Measurements from ENCODE around the gene RHOT2. TPM values are rescaled to one million over a fixed set of nuclear protein-coding genes. Genes with fewer than 3 reads are reported as not detected.
"Not testable (repeated sequence)": the region's sequence is repeated elsewhere in the genome, so short reads cannot be mapped to it uniquely, and the experiment has no call there.

RHOT2 gene
- total RNA-seq, 4 donors from 2014 or later: 49.7 to 81.8 (median 57.6) TPM

- DNase-seq: no peak
- no peaks in the 10 kb centered on the region for H3K36me3 ChIP-seq
- no peak overlapping the region for H3K4me3 ChIP-seq (replicated peaks in 1 of 3)
- no peaks in the 10 kb centered on the region for H3K9me3 ChIP-seq
- TF ChIP-seq POLR2A (IDR thresholded peaks at IDR 0.05) (no peak), CTCF (IDR thresholded peaks at IDR 0.05) (no peak)
- H3K27ac ChIP-seq: no peak overlapping the region
- intact Hi-C loops (cut with DNase I): loop anchor here (2.0 to 10.0 kb wide), 2 partner anchors 74 to 344 kb away; no protein-coding TSS in a partner anchor
- H3K4me1 ChIP-seq: peaks cover 5 to 8% of the 10 kb centered on the region in 2 donors
- peaks cover 6% of the 10 kb centered on the region for H3K27me3 ChIP-seq
- 57 to 65% methylated on average over 5 of the region's 21 CpGs for WGBS, 2 donors
These were observed 42.7 kb downstream of the RHOT2 start for GRCh38 chr16:710500-711075.

- 70 to 80% methylated on average over 9 of the region's 12 CpGs for WGBS, 2 donors
- DNase-seq: no peak
These were observed 43.2 kb downstream of the RHOT2 start for GRCh38 chr16:711084-711483.

GRCh38 chr16:711548-712320 is 43.8 kb downstream of the RHOT2 start:
- Histone ChIP-seq H3K27ac (no peak overlapping the region), H3K27me3 (no peaks in the 10 kb centered on the region)

More at GRCh38 chr16:711084-711483, 43.2 kb downstream of the RHOT2 start:
- H3K36me3 ChIP-seq: no peaks in the 10 kb centered on the region
- H3K4me1 ChIP-seq: peaks cover 8 to 12% of the 10 kb centered on the region in 2 donors
- no peaks in the 10 kb centered on the region for H3K9me3 ChIP-seq
- intact Hi-C loops (cut with DNase I): loop anchor here (2.0 to 10.0 kb wide), 2 partner anchors 74 to 344 kb away; no protein-coding TSS in a partner anchor
- H3K27me3 ChIP-seq: peaks cover 4% of the 10 kb centered on the region
- H3K27ac ChIP-seq: no peak overlapping the region
- TF ChIP-seq CTCF (IDR thresholded peaks at IDR 0.05): no peak
- TF ChIP-seq POLR2A (IDR thresholded peaks at IDR 0.05): no peak
- H3K4me3 ChIP-seq (replicated peaks in 1 of 3): no peak overlapping the region

GRCh38 chr16:712740-713250 is 44.9 kb downstream of the RHOT2 start:
- H3K27ac ChIP-seq; H3K4me3 ChIP-seq (replicated peaks in 1 of 3); DNase-seq; H3K27me3 ChIP-seq; H3K36me3 ChIP-seq; H3K9me3 ChIP-seq: not testable (repeated sequence)
- H3K4me1 ChIP-seq: peaks cover 15 to 22% of the 10 kb centered on the region in 2 donors
- 54% methylated on average over 13 of the region's 13 CpGs for WGBS, 2 donors
- TF ChIP-seq CTCF (IDR thresholded peaks at IDR 0.05): peak in 2 of 6 experiments; percentile 9 to 21
- intact Hi-C loops (cut with DNase I): loop anchor here (10.0 kb wide), 1 partner anchor 342 kb away; no protein-coding TSS in a partner anchor

More at GRCh38 chr16:711548-712320, 43.8 kb downstream of the RHOT2 start:
- peaks cover 15 to 19% of the 10 kb centered on the region in 2 donors for H3K4me1 ChIP-seq
- 12 to 14% methylated on average over 21 to 22 of the region's 25 CpGs for WGBS, 2 donors
- intact Hi-C loops (cut with DNase I): loop anchor here (2.0 to 10.0 kb wide), 2 partner anchors 73 to 343 kb away; no protein-coding TSS in a partner anchor
- peak; percentile 71 to 73 for DNase-seq
- TF ChIP-seq POLR2A (IDR thresholded peaks at IDR 0.05): no peak
- peak; percentile 69 to 95 (median 88) for TF ChIP-seq CTCF (IDR thresholded peaks at IDR 0.05)
- no peaks in the 10 kb centered on the region for H3K9me3 ChIP-seq
- H3K36me3 ChIP-seq: no peaks in the 10 kb centered on the region
- no peak overlapping the region for H3K4me3 ChIP-seq (replicated peaks in 1 of 3)
